WTC11 (cell line): ENCODE data around the gene TRABD. TPM values are rescaled to one million over a fixed set of nuclear protein-coding genes. Genes with fewer than 3 reads are reported as not detected.
A peak's percentile ranks its signal among the peaks of the same experiment; 100 is the strongest.

Source experiments
- ATAC-seq: fragments of 200-7000 bp; cut with Tn5 transposase; 2 replicates; pipeline ENCODE4 v1.10.0; 2021; ENCODE audit warnings: mild to moderate bottlenecking, moderate library complexity
- CTCF ChIA-PET: fragments of 300-600 bp; sonication (Branson Sonifier 250); formaldehyde crosslinking; loops from one replicate; lab custom pipeline; 2021; ENCODE audit warnings: antibody characterized with exemption; lab: Charles Lee
- POLR2A ChIA-PET: fragments of 350-600 bp; sonication (Branson Sonifier 250); formaldehyde crosslinking; loops from one replicate; lab custom pipeline; 2021; ENCODE audit warnings: antibody characterized with exemption; lab: Charles Lee
- DNase-seq: peaks from one replicate; pipeline ENCODE4 v3.0.0; 2021; ENCODE audit warnings: low spot score
- H3K27ac Mint-ChIP-seq: 2 replicates; pipeline ENCODE4 v1.8.0; 2021; ENCODE audit warnings: mixed read lengths
- H3K27me3 Mint-ChIP-seq: 2 replicates; pipeline ENCODE4 v1.8.0; 2021; ENCODE audit warnings: low read depth, mild to moderate bottlenecking, moderate library complexity, mixed read lengths
- H3K36me3 Mint-ChIP-seq: 2 replicates; pipeline ENCODE4 v1.8.0; 2021; ENCODE audit warnings: mixed read lengths
- H3K4me1 Mint-ChIP-seq: 2 replicates; pipeline ENCODE4 v1.8.0; 2022; ENCODE audit warnings: mixed read lengths
- H3K4me3 Mint-ChIP-seq: 2 replicates; pipeline ENCODE4 v1.8.0; 2021; ENCODE audit warnings: mild to moderate bottlenecking, moderate library complexity, mixed read lengths
- H3K9me3 Mint-ChIP-seq: 2 replicates; pipeline ENCODE4 v1.8.0; 2021; ENCODE audit warnings: mixed read lengths
- NFATC4 ChIP-seq: fragments of 250-450 bp; sonication (Bioruptor Pico); IDR thresholded peaks from 2 replicates; pipeline ENCODE4 v1.9.0; 2021; ENCODE audit warnings: mild to moderate bottlenecking
- NR3C1 ChIP-seq: sonication (generic); formaldehyde crosslinking; conservative IDR thresholded peaks from 2 replicates; pipeline ENCODE4 v1.8.1; 2023; ENCODE audit warnings: low read depth, mild to moderate bottlenecking, missing genetic modification reagents
- PRRX2 ChIP-seq: fragments of 250-450 bp; sonication (Bioruptor Pico); IDR thresholded peaks from 2 replicates; pipeline ENCODE4 v1.8.0; 2021; ENCODE audit warnings: mild to moderate bottlenecking
- RORB ChIP-seq: fragments of 250-450 bp; sonication (Bioruptor Pico); IDR thresholded peaks from 2 replicates; pipeline ENCODE4 v1.9.0; 2021; ENCODE audit warnings: mild to moderate bottlenecking
- TEAD1 ChIP-seq: sonication (generic); formaldehyde crosslinking; IDR thresholded peaks from 2 replicates; pipeline ENCODE4 v1.8.0; 2022; ENCODE audit warnings: mild to moderate bottlenecking, missing genetic modification reagents
- ZNF138 ChIP-seq: sonication (generic); formaldehyde crosslinking; conservative IDR thresholded peaks from 2 replicates; pipeline ENCODE4 v1.8.1; 2022; ENCODE audit warnings: mild to moderate bottlenecking, moderate library complexity, missing genetic modification reagents
- ZNF416 ChIP-seq: fragments of 250-450 bp; sonication (Bioruptor Pico); IDR thresholded peaks from 2 replicates; pipeline ENCODE4 v1.9.0; 2021; ENCODE audit warnings: mild to moderate bottlenecking, inconsistent platforms
- ZNF423 ChIP-seq: fragments of 250-450 bp; sonication (Bioruptor Pico); IDR thresholded peaks from 2 replicates; pipeline ENCODE4 v2.1.2; 2022; ENCODE audit warnings: mild to moderate bottlenecking, moderate library complexity
- total RNA-seq: library from RNA; stranded (reverse); gene quantifications from 3 replicates; pipeline ENCODE4 v1.2.3, GENCODE V29; 2021
- TF ChIP-seq, protein P1 (sequence below): sonication (generic); formaldehyde crosslinking; IDR thresholded peaks from 2 replicates; pipeline ENCODE4 v1.8.0; 2022; ENCODE audit warnings: mild to moderate bottlenecking, missing genetic modification reagents
- TF ChIP-seq, protein P2 (sequence below): sonication (generic); formaldehyde crosslinking; IDR thresholded peaks from 2 replicates; pipeline ENCODE4 v1.8.0; 2022; ENCODE audit warnings: mild to moderate bottlenecking, missing genetic modification reagents
- TF ChIP-seq, protein P3 (sequence below): fragments of 250-450 bp; sonication (Bioruptor Pico); IDR thresholded peaks from 2 replicates; pipeline ENCODE4 v1.9.0; 2021; ENCODE audit warnings: mild to moderate bottlenecking, borderline replicate concordance
- TF ChIP-seq, protein P4 (sequence below): sonication (generic); formaldehyde crosslinking; conservative IDR thresholded peaks from 2 replicates; pipeline ENCODE4 v1.8.1; 2023; ENCODE audit warnings: mild to moderate bottlenecking, low read depth, missing genetic modification reagents, moderate library complexity
- TF ChIP-seq, protein P5 (sequence below): sonication (generic); formaldehyde crosslinking; IDR thresholded peaks from 2 replicates; pipeline ENCODE4 v1.8.1; 2022; ENCODE audit warnings: mild to moderate bottlenecking, moderate library complexity, missing genetic modification reagents
- TF ChIP-seq, protein P6 (sequence below): sonication (generic); formaldehyde crosslinking; IDR thresholded peaks from 2 replicates; pipeline ENCODE4 v1.8.0; 2023; ENCODE audit warnings: missing genetic modification reagents, mild to moderate bottlenecking, borderline replicate concordance
- TF ChIP-seq, protein P7 (sequence below): fragments of 200-600 bp; IDR thresholded peaks from 2 replicates; pipeline ENCODE4 v1.8.0; 2022; ENCODE audit warnings: antibody characterized with exemption

Gene TRABD
- total RNA-seq, 1 experiment from 2014 or later: 90.4 TPM

DNA sequence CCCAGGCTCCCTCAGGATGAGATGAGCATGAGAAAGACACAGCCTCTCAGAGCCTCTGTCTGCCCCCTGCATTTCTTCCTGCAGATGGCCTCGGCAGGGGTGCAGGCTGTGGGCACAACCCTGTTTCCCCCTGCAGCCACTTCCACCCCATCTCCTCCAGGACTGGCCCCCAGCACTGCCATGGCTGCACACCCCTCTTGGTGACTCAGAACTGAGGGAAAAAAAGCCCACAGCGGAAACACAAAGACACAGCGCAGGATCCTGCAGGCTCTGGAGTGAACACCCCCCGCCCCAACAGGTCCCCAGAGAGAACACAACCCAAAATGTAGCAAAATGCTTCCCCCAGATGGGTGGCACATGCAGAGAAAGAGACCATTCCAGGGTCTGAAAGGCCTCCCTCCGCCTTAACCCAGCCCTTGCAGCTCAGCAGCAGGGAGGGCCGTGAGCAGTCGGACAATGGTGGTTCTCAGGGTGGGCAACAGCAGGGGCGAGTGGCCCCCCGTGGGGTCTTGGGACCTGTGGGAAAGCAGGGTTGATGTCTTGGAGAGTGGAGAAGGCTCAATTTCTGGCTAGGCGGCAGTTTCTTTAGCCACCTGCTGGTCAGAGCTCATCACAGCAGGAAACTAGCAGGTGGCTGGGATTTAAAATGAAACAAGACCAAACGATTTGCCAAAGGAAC is 51.2 kb downstream of the TRABD start:
- no peaks in the 10 kb centered on the region; the same call in 1 of the 2 replicates for H3K4me1 Mint-ChIP-seq

DNA sequence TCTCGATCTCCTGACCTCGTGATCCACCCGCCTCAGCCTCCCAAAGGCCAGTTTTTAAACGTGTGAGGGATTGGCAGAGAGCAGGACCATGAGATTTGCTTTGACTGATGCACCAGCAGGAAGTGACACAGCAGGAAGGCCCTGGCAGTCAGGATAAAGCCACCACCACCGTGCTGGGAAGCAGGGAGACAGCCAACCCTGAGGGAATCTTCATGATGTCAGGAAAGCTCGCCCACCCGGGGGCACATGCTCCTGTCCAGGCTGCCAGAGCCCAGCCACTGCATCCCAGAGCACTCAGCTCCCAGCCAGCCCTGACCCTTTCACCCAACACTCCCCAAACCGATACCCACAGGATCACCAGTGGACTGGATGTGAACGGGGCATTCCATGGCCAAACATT is 53.0 kb downstream of the TRABD start:
- Mint-ChIP-seq H3K36me3 (peaks cover 10% of the 10 kb centered on the region), H3K27ac (no peak overlapping the region), H3K4me1 (peaks cover 10% of the 10 kb centered on the region), H3K4me3 (no peak overlapping the region), H3K27me3 (no peaks in the 10 kb centered on the region), H3K9me3 (peaks cover 11% of the 10 kb centered on the region)
- ATAC-seq (no peak), DNase-seq (no peak)
- POLR2A ChIA-PET: no interaction called here
- CTCF ChIA-PET: interaction anchor here (0.6 to 2.5 kb wide), 4 partner anchors 15 to 90 kb away, joined by 3 to 7 read pairs (median 4); no protein-coding TSS in a partner anchor
- TF ChIP-seq, protein P1, sequence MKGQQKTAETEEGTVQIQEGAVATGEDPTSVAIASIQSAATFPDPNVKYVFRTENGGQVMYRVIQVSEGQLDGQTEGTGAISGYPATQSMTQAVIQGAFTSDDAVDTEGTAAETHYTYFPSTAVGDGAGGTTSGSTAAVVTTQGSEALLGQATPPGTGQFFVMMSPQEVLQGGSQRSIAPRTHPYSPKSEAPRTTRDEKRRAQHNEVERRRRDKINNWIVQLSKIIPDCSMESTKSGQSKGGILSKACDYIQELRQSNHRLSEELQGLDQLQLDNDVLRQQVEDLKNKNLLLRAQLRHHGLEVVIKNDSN: no peak
- TF ChIP-seq, protein P2, sequence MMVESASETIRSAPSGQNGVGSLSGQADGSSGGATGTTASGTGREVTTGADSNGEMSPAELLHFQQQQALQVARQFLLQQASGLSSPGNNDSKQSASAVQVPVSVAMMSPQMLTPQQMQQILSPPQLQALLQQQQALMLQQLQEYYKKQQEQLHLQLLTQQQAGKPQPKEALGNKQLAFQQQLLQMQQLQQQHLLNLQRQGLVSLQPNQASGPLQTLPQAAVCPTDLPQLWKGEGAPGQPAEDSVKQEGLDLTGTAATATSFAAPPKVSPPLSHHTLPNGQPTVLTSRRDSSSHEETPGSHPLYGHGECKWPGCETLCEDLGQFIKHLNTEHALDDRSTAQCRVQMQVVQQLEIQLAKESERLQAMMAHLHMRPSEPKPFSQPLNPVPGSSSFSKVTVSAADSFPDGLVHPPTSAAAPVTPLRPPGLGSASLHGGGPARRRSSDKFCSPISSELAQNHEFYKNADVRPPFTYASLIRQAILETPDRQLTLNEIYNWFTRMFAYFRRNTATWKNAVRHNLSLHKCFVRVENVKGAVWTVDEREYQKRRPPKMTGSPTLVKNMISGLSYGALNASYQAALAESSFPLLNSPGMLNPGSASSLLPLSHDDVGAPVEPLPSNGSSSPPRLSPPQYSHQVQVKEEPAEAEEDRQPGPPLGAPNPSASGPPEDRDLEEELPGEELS (CRISPR knock-in tag): no peak
- TF ChIP-seq NR3C1 (CRISPR knock-in tag): no peak
- TF ChIP-seq, protein P3, sequence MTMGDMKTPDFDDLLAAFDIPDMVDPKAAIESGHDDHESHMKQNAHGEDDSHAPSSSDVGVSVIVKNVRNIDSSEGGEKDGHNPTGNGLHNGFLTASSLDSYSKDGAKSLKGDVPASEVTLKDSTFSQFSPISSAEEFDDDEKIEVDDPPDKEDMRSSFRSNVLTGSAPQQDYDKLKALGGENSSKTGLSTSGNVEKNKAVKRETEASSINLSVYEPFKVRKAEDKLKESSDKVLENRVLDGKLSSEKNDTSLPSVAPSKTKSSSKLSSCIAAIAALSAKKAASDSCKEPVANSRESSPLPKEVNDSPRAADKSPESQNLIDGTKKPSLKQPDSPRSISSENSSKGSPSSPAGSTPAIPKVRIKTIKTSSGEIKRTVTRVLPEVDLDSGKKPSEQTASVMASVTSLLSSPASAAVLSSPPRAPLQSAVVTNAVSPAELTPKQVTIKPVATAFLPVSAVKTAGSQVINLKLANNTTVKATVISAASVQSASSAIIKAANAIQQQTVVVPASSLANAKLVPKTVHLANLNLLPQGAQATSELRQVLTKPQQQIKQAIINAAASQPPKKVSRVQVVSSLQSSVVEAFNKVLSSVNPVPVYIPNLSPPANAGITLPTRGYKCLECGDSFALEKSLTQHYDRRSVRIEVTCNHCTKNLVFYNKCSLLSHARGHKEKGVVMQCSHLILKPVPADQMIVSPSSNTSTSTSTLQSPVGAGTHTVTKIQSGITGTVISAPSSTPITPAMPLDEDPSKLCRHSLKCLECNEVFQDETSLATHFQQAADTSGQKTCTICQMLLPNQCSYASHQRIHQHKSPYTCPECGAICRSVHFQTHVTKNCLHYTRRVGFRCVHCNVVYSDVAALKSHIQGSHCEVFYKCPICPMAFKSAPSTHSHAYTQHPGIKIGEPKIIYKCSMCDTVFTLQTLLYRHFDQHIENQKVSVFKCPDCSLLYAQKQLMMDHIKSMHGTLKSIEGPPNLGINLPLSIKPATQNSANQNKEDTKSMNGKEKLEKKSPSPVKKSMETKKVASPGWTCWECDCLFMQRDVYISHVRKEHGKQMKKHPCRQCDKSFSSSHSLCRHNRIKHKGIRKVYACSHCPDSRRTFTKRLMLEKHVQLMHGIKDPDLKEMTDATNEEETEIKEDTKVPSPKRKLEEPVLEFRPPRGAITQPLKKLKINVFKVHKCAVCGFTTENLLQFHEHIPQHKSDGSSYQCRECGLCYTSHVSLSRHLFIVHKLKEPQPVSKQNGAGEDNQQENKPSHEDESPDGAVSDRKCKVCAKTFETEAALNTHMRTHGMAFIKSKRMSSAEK (CRISPR knock-in tag): no peak
- TF ChIP-seq PRRX2 (CRISPR knock-in tag): no peak
- TF ChIP-seq, protein P4, sequence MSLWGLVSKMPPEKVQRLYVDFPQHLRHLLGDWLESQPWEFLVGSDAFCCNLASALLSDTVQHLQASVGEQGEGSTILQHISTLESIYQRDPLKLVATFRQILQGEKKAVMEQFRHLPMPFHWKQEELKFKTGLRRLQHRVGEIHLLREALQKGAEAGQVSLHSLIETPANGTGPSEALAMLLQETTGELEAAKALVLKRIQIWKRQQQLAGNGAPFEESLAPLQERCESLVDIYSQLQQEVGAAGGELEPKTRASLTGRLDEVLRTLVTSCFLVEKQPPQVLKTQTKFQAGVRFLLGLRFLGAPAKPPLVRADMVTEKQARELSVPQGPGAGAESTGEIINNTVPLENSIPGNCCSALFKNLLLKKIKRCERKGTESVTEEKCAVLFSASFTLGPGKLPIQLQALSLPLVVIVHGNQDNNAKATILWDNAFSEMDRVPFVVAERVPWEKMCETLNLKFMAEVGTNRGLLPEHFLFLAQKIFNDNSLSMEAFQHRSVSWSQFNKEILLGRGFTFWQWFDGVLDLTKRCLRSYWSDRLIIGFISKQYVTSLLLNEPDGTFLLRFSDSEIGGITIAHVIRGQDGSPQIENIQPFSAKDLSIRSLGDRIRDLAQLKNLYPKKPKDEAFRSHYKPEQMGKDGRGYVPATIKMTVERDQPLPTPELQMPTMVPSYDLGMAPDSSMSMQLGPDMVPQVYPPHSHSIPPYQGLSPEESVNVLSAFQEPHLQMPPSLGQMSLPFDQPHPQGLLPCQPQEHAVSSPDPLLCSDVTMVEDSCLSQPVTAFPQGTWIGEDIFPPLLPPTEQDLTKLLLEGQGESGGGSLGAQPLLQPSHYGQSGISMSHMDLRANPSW (CRISPR knock-in tag): no peak
- TF ChIP-seq ZNF138: no peak
- TF ChIP-seq RORB: no peak
- no peak for TF ChIP-seq NFATC4 (CRISPR knock-in tag)
- TF ChIP-seq, protein P5, sequence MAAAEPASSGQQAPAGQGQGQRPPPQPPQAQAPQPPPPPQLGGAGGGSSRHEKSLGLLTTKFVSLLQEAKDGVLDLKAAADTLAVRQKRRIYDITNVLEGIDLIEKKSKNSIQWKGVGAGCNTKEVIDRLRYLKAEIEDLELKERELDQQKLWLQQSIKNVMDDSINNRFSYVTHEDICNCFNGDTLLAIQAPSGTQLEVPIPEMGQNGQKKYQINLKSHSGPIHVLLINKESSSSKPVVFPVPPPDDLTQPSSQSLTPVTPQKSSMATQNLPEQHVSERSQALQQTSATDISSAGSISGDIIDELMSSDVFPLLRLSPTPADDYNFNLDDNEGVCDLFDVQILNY (CRISPR knock-in tag): no peak
- TF ChIP-seq, protein P6, sequence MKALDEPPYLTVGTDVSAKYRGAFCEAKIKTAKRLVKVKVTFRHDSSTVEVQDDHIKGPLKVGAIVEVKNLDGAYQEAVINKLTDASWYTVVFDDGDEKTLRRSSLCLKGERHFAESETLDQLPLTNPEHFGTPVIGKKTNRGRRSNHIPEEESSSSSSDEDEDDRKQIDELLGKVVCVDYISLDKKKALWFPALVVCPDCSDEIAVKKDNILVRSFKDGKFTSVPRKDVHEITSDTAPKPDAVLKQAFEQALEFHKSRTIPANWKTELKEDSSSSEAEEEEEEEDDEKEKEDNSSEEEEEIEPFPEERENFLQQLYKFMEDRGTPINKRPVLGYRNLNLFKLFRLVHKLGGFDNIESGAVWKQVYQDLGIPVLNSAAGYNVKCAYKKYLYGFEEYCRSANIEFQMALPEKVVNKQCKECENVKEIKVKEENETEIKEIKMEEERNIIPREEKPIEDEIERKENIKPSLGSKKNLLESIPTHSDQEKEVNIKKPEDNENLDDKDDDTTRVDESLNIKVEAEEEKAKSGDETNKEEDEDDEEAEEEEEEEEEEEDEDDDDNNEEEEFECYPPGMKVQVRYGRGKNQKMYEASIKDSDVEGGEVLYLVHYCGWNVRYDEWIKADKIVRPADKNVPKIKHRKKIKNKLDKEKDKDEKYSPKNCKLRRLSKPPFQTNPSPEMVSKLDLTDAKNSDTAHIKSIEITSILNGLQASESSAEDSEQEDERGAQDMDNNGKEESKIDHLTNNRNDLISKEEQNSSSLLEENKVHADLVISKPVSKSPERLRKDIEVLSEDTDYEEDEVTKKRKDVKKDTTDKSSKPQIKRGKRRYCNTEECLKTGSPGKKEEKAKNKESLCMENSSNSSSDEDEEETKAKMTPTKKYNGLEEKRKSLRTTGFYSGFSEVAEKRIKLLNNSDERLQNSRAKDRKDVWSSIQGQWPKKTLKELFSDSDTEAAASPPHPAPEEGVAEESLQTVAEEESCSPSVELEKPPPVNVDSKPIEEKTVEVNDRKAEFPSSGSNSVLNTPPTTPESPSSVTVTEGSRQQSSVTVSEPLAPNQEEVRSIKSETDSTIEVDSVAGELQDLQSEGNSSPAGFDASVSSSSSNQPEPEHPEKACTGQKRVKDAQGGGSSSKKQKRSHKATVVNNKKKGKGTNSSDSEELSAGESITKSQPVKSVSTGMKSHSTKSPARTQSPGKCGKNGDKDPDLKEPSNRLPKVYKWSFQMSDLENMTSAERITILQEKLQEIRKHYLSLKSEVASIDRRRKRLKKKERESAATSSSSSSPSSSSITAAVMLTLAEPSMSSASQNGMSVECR: no peak
- no peak for TF ChIP-seq TEAD1 (CRISPR knock-in tag)

More for the DNA sequence above, 51.2 kb downstream of the TRABD start:
- peak; percentile 16; the same call in 1 of the 2 replicates for ATAC-seq
- Mint-ChIP-seq H3K27ac (no peak overlapping the region), H3K36me3 (peaks cover 12% of the 10 kb centered on the region), H3K27me3 (no peaks in the 10 kb centered on the region), H3K4me3 (no peak overlapping the region), H3K9me3 (peaks cover 11% of the 10 kb centered on the region)
- ChIA-PET POLR2A (no interaction called here), CTCF (interaction anchor here (0.6 to 2.5 kb wide), 22 partner anchors 9 to 178 kb away, joined by 3 to 15 read pairs (median 4); partner anchors contain the start of genes DENND6B and PANX2)
- TF ChIP-seq ZNF423 (CRISPR knock-in tag) (peak; percentile 79), ZNF416 (CRISPR knock-in tag) (no peak)
- TF ChIP-seq, protein P7, sequence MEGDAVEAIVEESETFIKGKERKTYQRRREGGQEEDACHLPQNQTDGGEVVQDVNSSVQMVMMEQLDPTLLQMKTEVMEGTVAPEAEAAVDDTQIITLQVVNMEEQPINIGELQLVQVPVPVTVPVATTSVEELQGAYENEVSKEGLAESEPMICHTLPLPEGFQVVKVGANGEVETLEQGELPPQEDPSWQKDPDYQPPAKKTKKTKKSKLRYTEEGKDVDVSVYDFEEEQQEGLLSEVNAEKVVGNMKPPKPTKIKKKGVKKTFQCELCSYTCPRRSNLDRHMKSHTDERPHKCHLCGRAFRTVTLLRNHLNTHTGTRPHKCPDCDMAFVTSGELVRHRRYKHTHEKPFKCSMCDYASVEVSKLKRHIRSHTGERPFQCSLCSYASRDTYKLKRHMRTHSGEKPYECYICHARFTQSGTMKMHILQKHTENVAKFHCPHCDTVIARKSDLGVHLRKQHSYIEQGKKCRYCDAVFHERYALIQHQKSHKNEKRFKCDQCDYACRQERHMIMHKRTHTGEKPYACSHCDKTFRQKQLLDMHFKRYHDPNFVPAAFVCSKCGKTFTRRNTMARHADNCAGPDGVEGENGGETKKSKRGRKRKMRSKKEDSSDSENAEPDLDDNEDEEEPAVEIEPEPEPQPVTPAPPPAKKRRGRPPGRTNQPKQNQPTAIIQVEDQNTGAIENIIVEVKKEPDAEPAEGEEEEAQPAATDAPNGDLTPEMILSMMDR: peak; percentile 17; the same call in 1 of the 2 replicates
- no peak for DNase-seq
